ENCODE data around the gene MLST8.

Gene MLST8

DNA sequence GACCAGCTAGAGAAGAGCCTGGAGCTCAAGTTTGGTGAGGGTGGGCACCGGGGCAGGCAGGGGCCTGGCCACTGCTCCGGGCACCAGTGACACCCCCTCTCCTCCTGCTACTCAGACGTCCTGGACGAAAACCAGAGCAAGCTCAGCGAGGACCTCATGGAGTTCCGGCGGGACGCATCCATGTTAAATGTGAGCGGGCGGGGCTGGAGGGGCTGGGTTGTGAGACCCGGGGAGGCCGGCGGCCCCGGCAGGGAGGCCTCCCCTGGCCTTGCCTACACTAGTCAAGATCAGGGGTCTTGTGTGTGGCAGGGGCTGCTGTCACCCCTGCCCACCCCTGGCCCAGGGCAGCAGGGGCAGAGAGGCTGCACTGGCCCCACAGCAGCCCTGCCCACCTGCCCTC lies 31.9 kb upstream of the MLST8 start:
- DNase-seq (ENCODE audit: low read depth in 2 of 3, low spot score in 1 of 3) = no peak

DNA sequence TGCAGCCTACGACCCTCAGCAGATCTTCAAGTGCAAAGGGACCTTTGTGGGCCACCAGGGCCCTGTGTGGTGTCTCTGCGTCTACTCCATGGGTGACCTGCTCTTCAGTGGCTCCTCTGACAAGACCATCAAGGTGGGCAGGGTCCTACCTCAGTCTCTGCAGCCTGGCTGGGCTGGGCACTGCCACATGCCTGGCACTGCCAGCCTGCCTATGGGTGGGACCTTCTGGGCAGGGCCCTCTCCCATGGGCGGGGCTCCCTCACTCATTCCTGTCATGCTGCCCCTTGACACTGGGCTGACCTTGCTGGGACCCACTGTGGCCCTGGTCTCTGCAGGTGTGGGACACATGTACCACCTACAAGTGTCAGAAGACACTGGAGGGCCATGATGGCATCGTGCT lies 31.3 kb upstream of the MLST8 start:
- no peak for DNase-seq (ENCODE audit: low read depth in 2 of 3, low spot score in 1 of 3)

DNA sequence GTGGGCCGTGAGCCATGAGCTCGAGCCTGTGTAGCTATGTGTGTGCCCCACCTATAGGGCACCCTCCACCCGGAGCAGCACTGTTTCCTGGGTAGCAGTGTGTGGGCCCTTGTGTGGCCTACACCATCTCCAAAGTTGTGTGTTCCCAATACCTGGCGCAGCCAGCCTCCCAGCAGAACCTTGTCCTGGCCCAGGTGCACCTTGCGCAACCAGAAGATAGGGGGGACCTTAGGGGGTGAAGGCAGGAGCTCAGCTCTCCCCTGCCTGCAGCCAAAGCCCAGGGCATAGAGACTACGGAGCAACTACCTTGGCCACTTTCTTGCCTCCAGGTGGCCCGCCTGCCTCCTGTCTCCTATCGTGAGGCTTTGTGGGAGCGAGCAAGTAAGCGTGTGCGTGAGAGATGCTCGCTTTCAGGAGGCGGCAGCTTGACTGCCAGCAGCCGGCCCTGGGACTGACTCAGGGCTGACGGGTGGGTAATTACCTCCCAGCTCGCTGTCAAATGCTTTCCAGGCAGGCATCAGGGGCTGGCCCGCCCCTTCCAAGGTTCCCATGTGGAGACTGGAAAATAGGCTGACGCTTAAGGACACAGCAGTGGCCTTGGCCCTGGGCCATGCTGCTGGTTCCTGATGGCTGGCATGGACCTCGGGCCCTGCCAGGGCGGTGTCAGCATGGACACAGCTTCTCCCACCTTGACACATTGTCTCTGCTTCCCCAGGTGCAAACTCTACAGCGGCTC lies 30.7 kb upstream of the MLST8 start:
- DNase-seq (ENCODE audit: low read depth in 2 of 3, low spot score in 1 of 3) = no peak

DNA sequence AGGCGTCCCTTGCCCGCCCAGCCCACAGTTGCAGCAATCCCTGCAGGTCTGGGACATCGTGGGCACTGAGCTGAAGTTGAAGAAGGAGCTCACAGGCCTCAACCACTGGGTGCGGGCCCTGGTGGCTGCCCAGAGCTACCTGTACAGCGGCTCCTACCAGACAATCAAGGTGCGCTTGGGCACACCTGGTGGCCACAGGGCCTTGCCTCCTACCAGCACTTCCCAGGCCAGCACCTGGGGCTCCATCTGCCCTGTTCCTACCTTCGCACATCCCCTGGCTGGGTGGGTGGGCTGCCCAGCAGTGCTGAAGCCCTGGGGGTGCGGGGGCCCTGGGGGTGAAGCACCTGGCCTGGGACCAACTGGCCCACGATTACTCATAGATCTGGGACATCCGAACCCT lies 29.8 kb upstream of the MLST8 start:
- no peak for DNase-seq (ENCODE audit: low read depth in 2 of 3, low spot score in 1 of 3)

DNA sequence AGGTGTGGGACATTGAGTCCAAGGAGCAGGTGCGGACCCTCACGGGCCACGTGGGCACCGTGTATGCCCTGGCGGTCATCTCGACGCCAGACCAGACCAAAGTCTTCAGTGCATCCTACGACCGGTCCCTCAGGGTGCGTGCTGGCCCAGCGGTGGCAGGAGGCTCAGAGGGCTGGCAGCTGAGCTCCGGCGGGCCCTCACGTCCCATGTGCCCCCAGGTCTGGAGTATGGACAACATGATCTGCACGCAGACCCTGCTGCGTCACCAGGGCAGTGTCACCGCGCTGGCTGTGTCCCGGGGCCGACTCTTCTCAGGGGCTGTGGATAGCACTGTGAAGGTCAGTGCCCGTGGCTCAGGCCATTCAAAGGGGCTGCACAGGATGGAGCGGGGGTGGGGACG lies 29.2 kb upstream of the MLST8 start:
- no peak for DNase-seq (ENCODE audit: low read depth in 2 of 3, low spot score in 1 of 3)

DNA sequence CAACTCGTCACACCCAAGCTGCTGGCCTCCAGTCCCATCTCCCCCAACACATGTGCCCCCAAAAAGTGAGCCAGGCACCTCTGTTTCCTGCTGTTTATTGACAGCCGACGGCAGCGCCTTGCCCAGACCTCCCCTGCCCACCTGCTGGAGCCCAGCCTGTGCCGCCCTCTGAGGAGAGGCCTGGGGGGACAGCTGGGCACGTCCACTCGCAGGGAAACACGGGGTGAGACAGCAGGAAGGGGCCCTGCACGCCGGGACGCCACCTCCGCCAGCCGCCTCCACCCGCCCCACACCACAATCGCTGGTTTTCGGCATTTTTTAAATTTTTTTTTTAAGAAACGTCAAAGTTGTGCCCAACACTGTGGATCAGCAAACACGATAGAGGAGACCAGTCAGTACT lies 28.2 kb upstream of the MLST8 start:
- no peak for DNase-seq (ENCODE audit: low read depth in 2 of 3, low spot score in 1 of 3)

DNA sequence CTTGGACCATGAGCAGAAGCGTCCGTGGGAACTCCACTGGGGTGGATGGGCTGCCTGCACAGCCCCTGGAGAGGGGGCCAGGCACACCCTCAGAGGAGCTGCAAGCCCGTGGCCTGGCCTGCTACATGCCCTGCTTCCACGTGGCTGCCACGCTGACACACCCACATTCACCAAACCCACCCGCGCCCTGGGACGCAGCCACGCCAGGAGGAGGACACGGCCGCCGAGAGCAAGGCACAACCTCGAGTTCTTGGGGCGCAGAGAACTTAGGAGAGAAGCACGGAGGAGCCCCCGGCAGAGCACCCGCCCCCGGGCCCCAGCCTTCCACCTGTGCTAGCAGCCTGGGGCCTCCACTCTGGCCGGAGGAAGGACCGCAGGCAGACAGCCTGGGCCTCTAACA lies 27.7 kb upstream of the MLST8 start:
- DNase-seq (ENCODE audit: low read depth in 2 of 3, low spot score in 1 of 3) = no peak

DNA sequence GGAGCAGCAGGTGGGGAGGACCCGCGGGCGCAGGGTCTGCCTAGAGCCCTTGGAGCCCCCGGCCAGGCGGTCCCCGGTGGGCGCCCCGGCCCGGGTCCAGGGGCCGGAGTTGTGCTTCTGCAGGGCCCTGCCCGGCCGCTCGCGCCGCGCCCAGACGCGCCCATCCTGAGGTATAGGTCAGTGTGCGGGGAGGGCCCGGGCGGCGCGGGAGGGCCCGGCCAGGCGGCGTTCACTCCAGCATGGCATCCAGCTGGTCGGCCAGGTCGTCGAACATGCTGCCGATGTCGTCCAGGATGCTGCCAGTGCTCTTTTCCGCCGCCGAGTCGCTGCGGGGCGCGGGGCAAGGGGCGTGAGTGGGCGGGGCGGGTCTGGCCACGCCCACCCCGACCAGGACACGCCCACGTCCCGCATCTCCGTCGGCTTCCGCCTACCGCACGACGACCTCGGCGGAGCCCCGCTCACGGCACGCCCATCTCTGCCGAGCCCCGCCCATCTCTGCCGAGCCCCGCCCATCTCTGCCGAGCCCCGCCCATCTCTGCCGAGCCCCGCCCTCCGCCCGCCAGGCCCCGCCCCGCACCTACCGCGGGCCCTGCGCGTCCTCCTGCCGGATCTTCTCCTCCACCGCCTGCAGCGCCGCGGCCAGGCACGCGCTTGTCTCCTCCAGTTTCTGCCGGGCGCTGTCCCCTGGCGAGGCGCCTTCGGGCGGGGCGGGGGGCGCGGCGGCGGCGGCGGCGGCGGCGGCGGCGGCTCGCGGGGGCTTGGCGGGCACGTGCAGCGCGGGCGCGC lies 26.7 kb upstream of the MLST8 start:
- DNase-seq (ENCODE audit: low read depth in 2 of 3, low spot score in 1 of 3) = peak in 1 of 3 donors; percentile 20

DNA sequence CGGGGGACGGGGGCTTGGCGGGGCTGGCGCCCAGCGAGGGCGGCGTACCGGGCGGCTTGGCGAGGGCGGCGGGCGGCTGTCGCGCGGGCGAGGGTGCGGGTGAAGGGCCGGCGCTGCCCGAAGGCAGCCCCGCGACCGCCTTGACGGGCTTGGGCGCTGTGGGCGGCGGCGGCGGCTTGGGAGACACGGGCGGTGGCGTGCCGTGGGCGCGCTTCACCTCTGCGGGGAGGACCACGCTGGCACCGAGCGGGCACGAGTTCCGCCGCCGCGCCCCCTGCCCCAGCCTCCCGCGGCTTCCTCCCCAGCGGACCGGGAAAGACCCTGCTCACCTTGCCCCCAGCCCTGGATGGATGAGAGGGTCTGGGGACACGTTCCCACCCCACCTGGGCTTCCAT lies 26.1 kb upstream of the MLST8 start:
- DNase-seq (ENCODE audit: low read depth in 2 of 3, low spot score in 1 of 3) = no peak

DNA sequence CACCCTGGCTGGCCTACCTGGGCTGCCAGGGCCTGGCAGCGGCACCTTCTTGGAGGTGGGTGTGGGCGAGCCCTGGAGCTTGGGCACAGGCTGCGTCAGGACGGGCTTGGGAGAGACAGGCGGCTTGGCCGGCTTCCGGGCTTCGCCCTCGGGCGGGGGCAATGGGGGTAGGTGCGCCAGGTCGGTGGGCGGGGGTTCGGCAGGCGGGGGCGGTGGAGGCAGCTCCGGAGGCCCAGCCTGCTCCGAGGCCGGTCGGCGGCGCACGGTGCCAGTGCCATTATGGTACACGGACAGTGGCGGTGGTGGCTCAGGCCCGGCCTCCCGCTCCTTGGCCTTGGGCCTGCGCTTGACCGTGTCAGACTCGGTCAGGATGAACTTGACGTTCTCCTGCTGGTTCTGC lies 25.7 kb upstream of the MLST8 start:
- DNase-seq (ENCODE audit: low read depth in 2 of 3, low spot score in 1 of 3) = no peak

DNA sequence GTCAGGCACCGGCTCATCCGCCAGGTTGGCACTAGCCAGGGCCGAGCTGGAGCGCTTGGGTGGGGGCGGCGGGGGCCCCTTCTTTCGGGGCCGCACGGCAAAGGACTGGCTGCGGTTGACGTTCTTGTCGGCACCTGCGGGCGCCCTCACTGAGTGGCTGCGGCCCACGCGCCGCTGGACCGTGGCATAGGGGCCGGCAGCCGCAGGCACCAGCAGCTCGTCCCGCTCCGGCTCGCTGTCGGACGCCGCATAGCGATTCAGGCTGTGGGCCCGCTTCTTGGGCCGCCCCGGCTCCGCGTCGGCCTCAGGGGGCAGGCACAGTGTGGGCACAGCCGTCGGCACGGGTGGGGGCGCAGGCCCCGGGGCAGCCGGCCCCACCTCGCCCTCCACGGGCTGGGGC lies 24.8 kb upstream of the MLST8 start:
- DNase-seq (ENCODE audit: low read depth in 2 of 3, low spot score in 1 of 3) = no peak

DNA sequence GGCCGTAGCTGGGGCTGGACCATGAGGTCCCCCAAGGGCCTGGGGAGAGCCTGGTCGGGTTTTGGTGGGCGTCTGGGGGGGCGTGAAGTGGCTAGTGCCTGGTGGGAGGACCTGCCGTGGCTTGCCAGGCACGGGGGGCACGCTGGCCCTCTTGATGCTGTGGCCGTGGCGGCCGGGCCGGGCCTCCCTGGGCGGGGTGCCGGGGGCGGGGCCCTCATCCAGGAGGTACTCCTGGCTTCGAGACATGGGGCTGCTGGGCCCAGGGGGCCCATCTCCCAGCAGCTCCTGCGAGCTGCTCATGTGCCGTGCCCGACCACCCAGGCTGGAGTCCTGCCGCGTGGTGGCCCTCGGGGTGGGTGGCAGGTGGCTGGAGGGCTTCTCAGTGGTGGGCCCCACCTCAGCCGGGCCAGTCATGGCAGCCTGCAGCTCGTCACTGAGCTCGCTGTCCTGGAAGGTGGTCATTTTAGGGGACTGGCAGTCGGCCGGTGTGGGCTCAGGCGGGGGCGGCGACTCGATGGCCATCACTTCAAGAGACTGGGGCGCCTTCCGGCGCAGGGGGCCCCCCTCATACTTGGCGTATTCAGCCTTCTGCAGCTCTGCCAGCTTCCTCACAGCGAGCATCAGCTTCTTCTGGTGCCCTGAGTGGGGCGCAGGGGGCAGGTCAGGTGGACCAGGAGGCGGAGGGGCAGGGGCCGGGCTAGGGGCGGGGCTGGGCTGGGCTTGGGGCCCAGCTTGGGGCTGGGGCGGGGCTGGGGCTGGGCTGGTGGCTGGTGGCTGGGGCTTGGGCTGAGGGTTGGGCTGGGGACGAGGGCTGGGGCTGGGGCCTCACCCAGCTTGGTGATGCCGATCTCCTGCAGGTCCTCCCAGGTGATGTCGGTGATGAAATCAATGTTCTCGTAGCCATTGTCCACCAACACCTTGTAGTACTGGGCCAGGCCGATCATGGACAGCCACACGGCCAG lies 24.0 kb upstream of the MLST8 start:
- no peak for DNase-seq (ENCODE audit: low read depth in 2 of 3, low spot score in 1 of 3)

DNA sequence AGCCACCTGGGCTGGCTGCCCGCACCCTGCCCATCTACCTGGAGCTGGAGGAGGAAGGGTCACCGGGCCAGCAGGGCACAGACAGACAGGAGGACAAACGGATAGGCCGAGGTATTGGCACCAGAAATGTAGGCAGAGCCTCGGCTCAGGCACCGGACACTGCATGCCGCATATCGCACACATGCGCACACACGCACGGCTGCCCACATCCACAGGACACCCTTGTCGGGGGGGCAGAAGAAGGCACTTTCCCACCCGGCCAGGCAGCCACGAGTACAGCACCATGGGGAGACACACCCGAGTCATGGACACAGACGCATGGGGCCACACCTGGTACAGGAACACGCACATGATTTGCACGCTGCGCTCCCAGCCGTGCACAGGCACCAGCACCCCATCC lies 23.3 kb upstream of the MLST8 start:
- no peak for DNase-seq (ENCODE audit: low read depth in 2 of 3, low spot score in 1 of 3)

DNA sequence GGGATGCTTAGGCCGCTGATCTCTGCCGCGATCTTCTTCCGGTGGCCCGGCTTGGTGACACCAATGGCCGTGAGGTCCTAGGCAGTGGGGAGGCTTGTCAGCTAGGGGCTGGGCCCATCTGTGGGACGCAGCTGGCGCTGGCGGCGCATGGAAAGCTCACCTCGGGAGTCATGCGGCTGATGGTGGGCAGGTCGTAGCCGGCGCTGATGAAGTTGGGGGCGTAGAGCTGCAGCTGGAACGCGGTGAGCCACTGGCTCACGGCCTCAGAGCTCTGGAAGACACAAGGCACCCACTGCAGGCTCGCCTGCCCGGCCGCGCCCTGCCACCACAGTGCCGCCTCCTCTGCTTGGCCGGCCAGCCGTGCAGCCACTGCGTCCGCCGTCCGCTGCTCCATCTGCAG lies 21.6 kb upstream of the MLST8 start:
- no peak for DNase-seq (ENCODE audit: low read depth in 2 of 3, low spot score in 1 of 3)

DNA sequence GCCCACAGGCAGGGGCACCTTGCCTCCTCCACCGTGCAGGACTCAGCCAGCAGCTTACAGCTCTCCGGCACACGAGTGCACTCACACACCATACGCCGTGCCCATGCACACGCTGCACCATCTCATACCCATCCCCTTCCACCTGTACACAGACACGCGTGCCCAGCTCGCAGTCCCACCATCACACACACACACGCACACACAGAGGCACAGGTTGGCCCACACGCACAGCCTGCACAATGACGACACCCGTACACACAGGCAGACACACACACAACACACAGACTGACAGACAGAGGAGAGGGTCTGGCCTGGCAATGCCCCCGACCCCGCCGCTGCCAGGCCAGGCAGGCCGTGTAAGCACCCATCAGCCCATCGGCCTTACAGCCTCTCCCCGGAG lies 20.9 kb upstream of the MLST8 start:
- no peak for DNase-seq (ENCODE audit: low read depth in 2 of 3, low spot score in 1 of 3)

DNA sequence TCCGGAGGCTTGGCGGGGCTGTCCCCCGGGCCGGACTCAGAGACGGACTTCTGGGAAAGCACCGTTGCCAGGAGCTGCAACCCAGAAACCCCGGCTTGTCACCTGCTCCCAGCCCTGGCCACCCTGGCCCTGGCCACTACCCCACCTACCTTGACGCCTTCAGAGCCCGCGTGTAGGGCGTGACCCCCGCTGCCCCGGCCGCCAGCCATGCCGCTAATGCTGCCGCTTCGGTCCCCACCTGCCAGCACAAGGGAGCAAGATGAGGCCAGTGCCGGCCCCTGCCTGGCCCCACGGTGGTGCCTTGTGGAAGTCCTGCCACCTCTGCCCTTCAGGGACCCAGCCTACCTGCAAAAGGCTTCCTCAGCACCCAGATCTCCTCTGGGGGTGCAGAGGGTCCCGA lies 20.3 kb upstream of the MLST8 start:
- no peak for DNase-seq (ENCODE audit: low read depth in 2 of 3, low spot score in 1 of 3)

DNA sequence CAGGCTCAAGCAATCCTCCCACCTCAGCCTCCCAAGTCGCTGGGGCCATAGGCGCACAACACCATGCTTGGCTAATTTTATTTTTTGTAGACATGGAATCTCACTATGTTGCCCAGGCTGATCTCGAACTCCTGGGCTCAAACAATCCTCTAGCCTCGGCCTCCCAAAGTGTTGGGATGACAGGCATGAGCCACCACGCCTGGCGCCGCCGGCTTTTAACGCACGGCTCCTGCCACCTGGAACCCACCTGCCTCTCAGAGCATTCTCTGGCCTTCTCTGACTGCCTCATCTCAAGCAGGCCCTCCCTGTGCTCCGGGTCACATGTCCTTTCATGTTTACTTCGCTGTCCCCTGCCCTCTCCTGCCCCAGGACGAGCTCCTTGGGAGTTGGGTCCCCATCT lies 19.2 kb upstream of the MLST8 start:
- DNase-seq (ENCODE audit: low read depth in 2 of 3, low spot score in 1 of 3) = no peak

DNA sequence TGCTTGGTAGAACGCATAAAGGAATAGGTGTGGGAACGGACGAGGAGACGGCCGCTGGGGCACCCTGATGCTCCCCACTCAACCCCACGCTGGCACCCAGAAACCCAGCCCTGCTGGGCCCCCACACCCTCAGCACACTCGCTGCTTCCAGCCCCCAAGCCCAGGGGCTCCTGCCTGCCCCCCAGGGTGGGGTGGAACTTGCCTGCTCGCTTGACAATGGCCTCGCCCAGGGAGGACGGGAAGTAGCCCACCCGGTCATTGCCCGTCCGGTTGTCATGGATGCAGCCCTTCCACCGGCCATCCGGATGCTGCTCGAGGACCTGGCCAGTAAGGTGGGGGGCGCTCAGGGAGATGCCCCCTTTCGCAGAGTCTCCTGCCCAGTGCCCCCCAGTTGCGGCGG lies 18.7 kb upstream of the MLST8 start:
- DNase-seq (ENCODE audit: low read depth in 2 of 3, low spot score in 1 of 3) = no peak

DNA sequence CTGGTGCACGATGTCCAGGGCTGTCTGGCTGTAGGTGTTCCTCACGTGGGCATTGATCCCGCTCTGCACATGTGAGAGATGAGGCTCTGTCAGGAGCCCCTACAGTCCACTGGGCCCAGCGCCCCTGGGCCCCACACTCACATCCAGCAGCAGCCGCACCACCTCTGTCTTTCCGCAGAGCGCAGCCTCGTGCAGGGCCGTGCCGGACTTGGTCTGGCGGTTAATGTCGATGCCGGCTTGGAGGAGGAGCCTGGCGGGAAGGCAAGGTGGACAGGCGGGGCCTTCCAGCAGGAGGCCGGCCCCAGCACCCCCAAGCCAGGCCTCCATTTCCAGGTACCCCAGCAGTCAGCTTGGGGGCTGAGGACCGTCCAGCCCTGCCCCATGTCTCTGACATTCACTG lies 18.0 kb upstream of the MLST8 start:
- DNase-seq (ENCODE audit: low read depth in 2 of 3, low spot score in 1 of 3) = no peak

DNA sequence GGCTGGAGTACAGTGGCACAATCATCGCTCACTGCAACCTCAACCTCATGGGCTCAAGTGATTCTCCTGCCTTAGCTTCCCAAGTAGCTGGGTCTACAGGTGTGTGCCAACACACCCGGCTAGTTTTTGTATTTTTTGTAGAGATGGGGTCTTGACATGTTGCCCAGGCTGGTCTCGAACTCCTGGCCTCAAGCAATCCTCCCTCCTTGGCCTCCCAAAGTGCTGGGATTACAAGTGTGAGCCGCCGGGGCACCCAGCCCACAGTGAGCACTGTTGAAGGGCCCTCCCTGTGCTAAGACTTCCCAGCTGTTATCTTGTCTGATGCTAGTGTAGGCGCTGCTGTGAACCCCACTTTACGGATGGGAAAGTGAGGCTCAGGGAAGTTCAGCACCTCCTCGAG lies 16.9 kb upstream of the MLST8 start:
- DNase-seq (ENCODE audit: low read depth in 2 of 3, low spot score in 1 of 3) = no peak

DNA sequence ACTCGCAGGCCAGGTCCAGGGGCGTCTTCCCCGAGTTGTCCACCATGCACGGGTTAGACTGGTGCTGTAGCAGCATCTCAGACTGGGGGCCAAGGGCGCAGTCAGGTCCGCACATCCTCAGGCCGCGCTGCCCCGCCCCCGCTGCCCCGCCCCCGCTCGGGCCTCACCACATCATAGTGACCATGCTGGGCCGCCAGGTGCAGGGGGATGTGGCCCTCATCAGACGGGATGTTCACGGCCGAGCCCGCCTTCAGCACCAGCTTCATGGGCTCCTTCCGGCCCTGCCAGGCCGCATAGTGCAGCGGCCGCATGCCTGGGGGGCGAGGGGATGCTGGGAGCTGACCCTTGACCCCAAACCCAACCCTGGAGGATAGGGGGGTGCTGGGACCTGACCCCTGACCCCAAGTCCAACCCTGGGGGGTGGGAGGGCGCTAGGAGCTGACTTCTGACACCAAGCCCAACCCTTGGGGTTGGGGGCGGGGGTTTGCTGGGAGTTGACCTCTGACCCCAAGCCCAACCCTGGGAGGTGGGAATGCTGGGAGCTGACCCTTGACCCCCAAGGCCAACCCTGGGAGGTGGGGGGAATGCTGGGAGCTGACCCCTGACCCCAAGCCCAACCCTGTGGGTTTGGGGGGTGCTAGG lies 15.9 kb upstream of the MLST8 start:
- no peak for DNase-seq (ENCODE audit: low read depth in 2 of 3, low spot score in 1 of 3)
